Measurements from ENCODE around the gene NR3C2. TPM values are rescaled to one million over a fixed set of nuclear protein-coding genes. Genes with fewer than 3 reads are reported as not detected.

Gene NR3C2
- total and polyA plus RNA-seq, 2 of the 4 experiments (the other 2 are of a cell fraction), result 1.1 to 2.3 TPM

GRCh38 chr4:148253768-148254167 lies 188.4 kb downstream of the NR3C2 start:
- Histone ChIP-seq H2BK120ac (ENCODE audit: low read depth, low read length) (no peak overlapping the region), H2AFZ (replicated peaks; ENCODE audit: low read length, poor library complexity) (no peak overlapping the region), H4K8ac (ENCODE audit: low read depth in 2 of 2, low read length in 2 of 2) (no peak overlapping the region), H3K4me2 (ENCODE audit: low read depth, low read length) (no peak overlapping the region), H3K79me1 (ENCODE audit: low read depth in 1 of 2, low read length in 2 of 2) (no peaks in the 10 kb centered on the region), H3K27me3 (ENCODE audit: control insufficient read depth, insufficient read depth, low read length) (no peaks in the 10 kb centered on the region), H2AK9ac (replicated peaks; ENCODE audit: low read depth, low read length, poor library complexity) (no peak overlapping the region), H2BK15ac (ENCODE audit: low read depth, low read length) (no peak overlapping the region), H3K9me3 (ENCODE audit: control insufficient read depth, insufficient read depth, low read length) (no peaks in the 10 kb centered on the region), H3K23ac (ENCODE audit: low read depth, low read length) (no peak overlapping the region), H4K5ac (ENCODE audit: low read depth, low read length) (no peak overlapping the region), H3K56ac (ENCODE audit: extremely low read depth, insufficient read depth, low read length) (no peak overlapping the region), H3K9me1 (ENCODE audit: insufficient read depth, low read length) (no peaks in the 10 kb centered on the region), H4K20me1 (ENCODE audit: insufficient read depth, low read length) (no peaks in the 10 kb centered on the region), H3K4me1 (ENCODE audit: control insufficient read depth, insufficient read depth, low read length) (no peaks in the 10 kb centered on the region), H3K4ac (ENCODE audit: low read depth, low read length) (no peak overlapping the region), H3K18ac (ENCODE audit: low read depth, low read length) (no peak overlapping the region), H3K4me3 (ENCODE audit: insufficient read depth, low read depth, low read length) (no peak overlapping the region), H3K27ac (ENCODE audit: insufficient read depth, low read length) (no peak overlapping the region), H3K14ac (replicated peaks; ENCODE audit: low read depth, low read length) (no peak overlapping the region), H2BK20ac (ENCODE audit: low read depth, low read length) (no peak overlapping the region), H4K91ac (ENCODE audit: insufficient read depth, low read depth, low read length) (no peak overlapping the region), H2BK5ac (ENCODE audit: low read depth, low read length, poor library complexity, severe bottlenecking) (no peak overlapping the region), H3K36me3 (ENCODE audit: control insufficient read depth, insufficient read depth, low read length) (no peaks in the 10 kb centered on the region), H3K9ac (ENCODE audit: low read depth, low read length) (no peak overlapping the region), H2AK5ac (ENCODE audit: low read depth, low read length) (no peak overlapping the region)
- in situ Hi-C loops (cut with MboI; ENCODE audit: low sequenced_read_pairs) (no loop called here), dilution Hi-C loops (cut with HindIII; ENCODE audit: low sequenced_read_pairs, unreplicated experiment) (no loop called here), intact Hi-C loops (cut with micrococcal nuclease) (no loop called here)
- DNase-seq (no peak), ATAC-seq (ENCODE audit: low read depth) (no peak)
- TF ChIP-seq SMC3 (IDR thresholded peaks at IDR 0.05; ENCODE audit: low read depth, low read length) (no peak), CTCF (conservative IDR thresholded peaks at IDR 0.05; ENCODE audit: low read depth, low read length) (no peak)
- 50% methylated on average over 1 of the region's 4 CpGs; no CpG with 5 or more reads in 1 of the 2 experiments for WGBS, 2 experiments (ENCODE audit: extremely low coverage in 2 of 2, insufficient read length in 1 of 2)
- ChIA-PET CTCF (no interaction called here), POLR2A (ENCODE audit: unreplicated experiment) (no interaction called here)
- BruUV-seq (replicated peaks), result no TSS peak

All from IMR-90 (cell line).